ENCODE data around the gene SH3RF1. TPM values are rescaled to one million over a fixed set of nuclear protein-coding genes. Genes with fewer than 3 reads are reported as not detected.

The SH3RF1 gene
- total and polyA plus RNA-seq, 10 of the 15 experiments (the other 5 are each of a cell fraction or from before 2014, with no cell fraction given), result 4.5 to 22.5 (median 10.4) TPM

DNA sequence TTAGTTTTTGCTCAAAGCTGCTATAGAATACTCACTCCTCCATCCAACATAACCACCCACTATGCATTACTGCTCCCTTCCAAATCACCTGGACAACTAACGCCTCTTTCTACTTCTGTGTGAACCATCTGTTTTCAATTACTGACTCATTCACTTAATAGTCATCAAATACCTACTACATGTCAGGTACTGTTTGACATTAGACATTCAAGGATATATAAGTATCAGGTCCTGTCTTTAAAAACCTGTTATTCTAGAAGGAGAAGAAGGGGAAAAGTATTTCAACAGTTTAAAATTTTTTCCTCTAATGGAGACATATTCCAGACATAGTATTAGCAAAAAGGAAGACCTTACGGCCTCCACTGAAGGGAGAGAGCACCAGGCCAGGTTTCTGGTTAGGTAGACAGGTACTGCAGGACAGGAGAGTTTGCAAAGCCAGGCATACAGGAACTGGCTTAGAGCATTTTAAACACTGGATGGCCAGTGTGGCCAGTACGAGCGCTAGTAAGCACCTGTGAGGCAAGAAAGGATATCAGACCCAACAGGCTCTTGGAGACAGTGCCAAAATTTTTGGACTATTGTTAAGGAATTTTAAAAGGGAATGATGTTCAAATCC is 39.0 kb downstream of the SH3RF1 start:
- intact Hi-C loops (cut with micrococcal nuclease; ENCODE audit: unreplicated experiment) (no loop called here), in situ Hi-C loops (cut with MboI) (no loop called here)
- Histone ChIP-seq H3K9me3 (replicated peaks; ENCODE audit: control insufficient read depth, insufficient read depth, low read length) (no peaks in the 10 kb centered on the region; the same call in 2 of the 3 replicates), H3K79me2 (ENCODE audit: control insufficient read depth, insufficient read depth, low read length) (peaks cover 8% of the 10 kb centered on the region), H3K4me1 (ENCODE audit: control insufficient read depth, insufficient read depth, low read length) (no peaks in the 10 kb centered on the region), H3K27me3 (replicated peaks in 1 of 2; ENCODE audit: control insufficient read depth in 2 of 2, insufficient read depth in 2 of 2, low read length in 1 of 2) (no peaks in the 10 kb centered on the region), H3K4me2 (ENCODE audit: control insufficient read depth, insufficient read depth) (no peak overlapping the region), H3K4me3 (no peak overlapping the region), H3K27ac (ENCODE audit: control insufficient read depth, insufficient read depth) (no peak overlapping the region), H3K9ac (ENCODE audit: control insufficient read depth, insufficient read depth, low read length) (no peak overlapping the region), H4K20me1 (ENCODE audit: control insufficient read depth, insufficient read depth) (no peaks in the 10 kb centered on the region), H3K36me3 (ENCODE audit: control insufficient read depth in 2 of 2, insufficient read depth in 2 of 2, low read length in 1 of 2) (no peaks in the 10 kb centered on the region), H2AFZ (ENCODE audit: control insufficient read depth, low read depth, low read length) (no peak overlapping the region)
- CTCF ChIA-PET, result interaction anchor here (1.0 kb wide), 1 partner anchor 38 kb away, joined by 3 read pairs; no protein-coding TSS in a partner anchor
- TF ChIP-seq, protein P1, sequence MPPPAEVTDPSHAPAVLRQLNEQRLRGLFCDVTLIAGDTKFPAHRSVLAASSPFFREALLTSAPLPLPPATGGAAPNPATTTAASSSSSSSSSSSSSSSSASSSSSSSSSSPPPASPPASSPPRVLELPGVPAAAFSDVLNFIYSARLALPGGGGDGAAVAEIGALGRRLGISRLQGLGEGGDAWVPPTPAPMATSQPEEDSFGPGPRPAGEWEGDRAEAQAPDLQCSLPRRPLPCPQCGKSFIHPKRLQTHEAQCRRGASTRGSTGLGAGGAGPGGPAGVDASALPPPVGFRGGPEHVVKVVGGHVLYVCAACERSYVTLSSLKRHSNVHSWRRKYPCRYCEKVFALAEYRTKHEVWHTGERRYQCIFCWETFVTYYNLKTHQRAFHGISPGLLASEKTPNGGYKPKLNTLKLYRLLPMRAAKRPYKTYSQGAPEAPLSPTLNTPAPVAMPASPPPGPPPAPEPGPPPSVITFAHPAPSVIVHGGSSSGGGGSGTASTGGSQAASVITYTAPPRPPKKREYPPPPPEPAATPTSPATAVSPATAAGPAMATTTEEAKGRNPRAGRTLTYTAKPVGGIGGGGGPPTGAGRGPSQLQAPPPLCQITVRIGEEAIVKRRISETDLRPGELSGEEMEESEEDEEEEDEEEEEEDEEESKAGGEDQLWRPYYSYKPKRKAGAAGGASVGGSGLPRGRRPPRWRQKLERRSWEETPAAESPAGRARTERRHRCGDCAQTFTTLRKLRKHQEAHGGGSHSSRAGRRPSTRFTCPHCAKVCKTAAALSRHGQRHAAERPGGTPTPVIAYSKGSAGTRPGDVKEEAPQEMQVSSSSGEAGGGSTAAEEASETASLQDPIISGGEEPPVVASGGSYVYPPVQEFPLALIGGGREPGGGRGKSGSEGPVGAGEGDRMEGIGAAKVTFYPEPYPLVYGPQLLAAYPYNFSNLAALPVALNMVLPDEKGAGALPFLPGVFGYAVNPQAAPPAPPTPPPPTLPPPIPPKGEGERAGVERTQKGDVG (CRISPR knock-in tag; IDR thresholded peaks at IDR 0.05), result no peak
- TF ChIP-seq, protein P2, sequence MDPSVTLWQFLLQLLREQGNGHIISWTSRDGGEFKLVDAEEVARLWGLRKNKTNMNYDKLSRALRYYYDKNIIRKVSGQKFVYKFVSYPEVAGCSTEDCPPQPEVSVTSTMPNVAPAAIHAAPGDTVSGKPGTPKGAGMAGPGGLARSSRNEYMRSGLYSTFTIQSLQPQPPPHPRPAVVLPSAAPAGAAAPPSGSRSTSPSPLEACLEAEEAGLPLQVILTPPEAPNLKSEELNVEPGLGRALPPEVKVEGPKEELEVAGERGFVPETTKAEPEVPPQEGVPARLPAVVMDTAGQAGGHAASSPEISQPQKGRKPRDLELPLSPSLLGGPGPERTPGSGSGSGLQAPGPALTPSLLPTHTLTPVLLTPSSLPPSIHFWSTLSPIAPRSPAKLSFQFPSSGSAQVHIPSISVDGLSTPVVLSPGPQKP (IDR thresholded peaks at IDR 0.05; ENCODE audit: low read depth, low read length), result no peak
- BruUV-seq (replicated peaks), result no TSS peak
- RAD21 ChIA-PET (ENCODE audit: unreplicated experiment), result no interaction called here
- POLR2A ChIA-PET, result no interaction called here
- DNase-seq (ENCODE audit: low read depth, low spot score), result no peak
- FAIRE-seq, result no peak
- ATAC-seq, result no peak
- SMC1A ChIA-PET (ENCODE audit: uncharacterized antibody, unreplicated experiment), result interaction anchor here (1.2 to 1.3 kb wide), 2 partner anchors 8 to 22 kb away, joined by 3 read pairs; no protein-coding TSS in a partner anchor
- WGBS (ENCODE audit: insufficient coverage, insufficient replicate concordance, low lambda C conversion rate, missing lambda C conversion rate), result 99% methylated on average over 4 of the region's 4 CpGs

Measured in GM12878 (cell line).